ENCODE data around the gene SLC6A9. TPM values are rescaled to one million over a fixed set of nuclear protein-coding genes. Genes with fewer than 3 reads are reported as not detected.

The SLC6A9 gene
- total RNA-seq, 1 experiment from 2014 or later, result 30.1 TPM

DNA sequence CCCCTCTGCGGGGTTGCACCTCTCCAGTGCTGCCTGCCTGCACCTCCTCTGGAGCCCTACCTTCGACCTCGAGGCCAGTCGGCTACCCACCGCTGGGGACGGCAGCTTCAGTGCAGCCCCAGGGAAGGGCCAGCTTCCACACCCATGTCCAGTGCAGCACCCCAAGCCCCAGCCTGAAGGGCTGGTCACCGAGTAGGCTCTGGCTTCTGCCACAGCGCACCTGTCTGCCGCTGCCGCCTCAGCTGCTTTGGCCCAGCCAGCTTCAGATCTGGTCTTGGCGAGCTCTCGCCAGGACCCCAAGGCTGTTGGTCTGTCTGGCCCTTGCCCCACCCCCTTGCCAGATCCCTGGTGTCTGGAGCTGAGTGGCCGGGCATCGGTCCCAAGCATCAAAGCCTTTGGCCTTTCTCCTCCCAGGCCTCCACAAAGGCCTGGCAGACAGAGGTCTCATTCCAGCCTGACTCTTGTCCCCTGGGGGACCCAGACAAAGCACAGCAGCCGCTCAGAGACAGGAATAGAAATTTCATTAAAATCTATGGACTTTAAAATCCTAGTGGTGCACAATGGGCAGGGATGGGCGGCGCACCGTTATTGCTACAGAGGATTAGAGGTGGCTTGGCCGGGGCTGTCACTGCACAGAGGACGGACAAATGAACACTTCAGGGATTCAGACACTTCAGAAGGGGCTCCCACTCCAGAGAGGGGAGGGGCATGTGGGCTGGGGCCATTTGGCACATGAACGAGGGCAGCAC is 35.1 kb downstream of the SLC6A9 start:
- Histone ChIP-seq H3K9me3 (ENCODE audit: control insufficient read depth, low read depth, low read length) (no peaks in the 10 kb centered on the region), H3K4ac (ENCODE audit: low read depth, low read length) (no peak overlapping the region), H3K79me2 (ENCODE audit: insufficient read depth, low read length) (no peaks in the 10 kb centered on the region), H3K23ac (ENCODE audit: insufficient read length, low read depth, low read length) (no peak overlapping the region), H2BK5ac (ENCODE audit: insufficient read length, low read length) (no peak overlapping the region), H2AK5ac (ENCODE audit: insufficient read length, low read length) (no peak overlapping the region), H3K27me3 (ENCODE audit: insufficient read depth, low read length) (no peaks in the 10 kb centered on the region), H3K9ac (ENCODE audit: extremely low read depth, insufficient read length, low read length) (no peak overlapping the region), H3K14ac (ENCODE audit: insufficient read depth, low read length) (no peak overlapping the region), H4K8ac (replicated peaks; ENCODE audit: insufficient read length, low read depth, low read length) (no peak overlapping the region), H2AFZ (ENCODE audit: low read length) (no peak overlapping the region), H3K56ac (ENCODE audit: insufficient read length, low read depth, low read length) (no peak overlapping the region), H4K5ac (ENCODE audit: insufficient read length, low read depth, low read length) (no peak overlapping the region), H2BK15ac (ENCODE audit: low read depth, low read length) (no peak overlapping the region), H2BK20ac (ENCODE audit: low read depth, low read length, poor library complexity, severe bottlenecking) (no peak overlapping the region), H2BK120ac (ENCODE audit: low read depth, low read length, poor library complexity, severe bottlenecking) (no peak overlapping the region), H3K4me2 (ENCODE audit: insufficient read depth, insufficient read length, low read length) (no peak overlapping the region), H3K79me1 (ENCODE audit: insufficient read depth, low read depth, low read length, poor library complexity, severe bottlenecking) (no peaks in the 10 kb centered on the region), H3K23me2 (ENCODE audit: insufficient read length, low read depth, low read length, poor library complexity, severe bottlenecking) (peaks cover 7% of the 10 kb centered on the region), H3K18ac (ENCODE audit: insufficient read length, low read depth, low read length) (no peak overlapping the region), H3T11ph (ENCODE audit: low read length) (no peak overlapping the region), H4K91ac (ENCODE audit: insufficient read length, low read depth, low read length) (no peak overlapping the region), H3K4me1 (ENCODE audit: insufficient read depth, low read length) (no peaks in the 10 kb centered on the region), H4K20me1 (ENCODE audit: control insufficient read depth, insufficient read depth, insufficient read length) (no peaks in the 10 kb centered on the region), H3K27ac (ENCODE audit: insufficient read length, low read depth, low read length) (no peak overlapping the region), H2BK12ac (ENCODE audit: insufficient read length, low read depth, low read length) (no peak overlapping the region)
- no peak for DNase-seq
- WGBS (ENCODE audit: extremely low coverage, insufficient read length, low lambda C conversion rate), result no CpG with 5 or more reads among the region's 21 CpGs
- Mint-ChIP-seq H3K4me1 (peaks cover 11 to 22% of the 10 kb centered on the region in 2 experiments; a peak in 3 of 4 replicates), H3K4me3 (no peak overlapping the region), H3K9me3 (no peaks in the 10 kb centered on the region), H3K27me3 (ENCODE audit: low read depth) (peaks cover 4% of the 10 kb centered on the region), H3K27ac (peak overlapping the region in 2 of 3 experiments; percentile 21 to 48; a peak in 2 of 7 replicates), H3K36me3 (ENCODE audit: insufficient read depth in 1 of 3, low read depth in 3 of 3) (peaks cover 6 to 25% (median 18%) of the 10 kb centered on the region in 3 experiments; a peak in 6 of 7 replicates)
- TF ChIP-seq, protein P1, sequence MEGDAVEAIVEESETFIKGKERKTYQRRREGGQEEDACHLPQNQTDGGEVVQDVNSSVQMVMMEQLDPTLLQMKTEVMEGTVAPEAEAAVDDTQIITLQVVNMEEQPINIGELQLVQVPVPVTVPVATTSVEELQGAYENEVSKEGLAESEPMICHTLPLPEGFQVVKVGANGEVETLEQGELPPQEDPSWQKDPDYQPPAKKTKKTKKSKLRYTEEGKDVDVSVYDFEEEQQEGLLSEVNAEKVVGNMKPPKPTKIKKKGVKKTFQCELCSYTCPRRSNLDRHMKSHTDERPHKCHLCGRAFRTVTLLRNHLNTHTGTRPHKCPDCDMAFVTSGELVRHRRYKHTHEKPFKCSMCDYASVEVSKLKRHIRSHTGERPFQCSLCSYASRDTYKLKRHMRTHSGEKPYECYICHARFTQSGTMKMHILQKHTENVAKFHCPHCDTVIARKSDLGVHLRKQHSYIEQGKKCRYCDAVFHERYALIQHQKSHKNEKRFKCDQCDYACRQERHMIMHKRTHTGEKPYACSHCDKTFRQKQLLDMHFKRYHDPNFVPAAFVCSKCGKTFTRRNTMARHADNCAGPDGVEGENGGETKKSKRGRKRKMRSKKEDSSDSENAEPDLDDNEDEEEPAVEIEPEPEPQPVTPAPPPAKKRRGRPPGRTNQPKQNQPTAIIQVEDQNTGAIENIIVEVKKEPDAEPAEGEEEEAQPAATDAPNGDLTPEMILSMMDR (conservative IDR thresholded peaks at IDR 0.05), result no peak

All from H9 (cell line).